Lower leg skin (tissue), 3 donors: ENCODE measurements around the gene NACC1.

Experiments used
- CTCF ChIP-seq, 3 donors: fragments of 450-650 bp; IDR thresholded peaks; one replicate each; pipeline ENCODE4 v1.5.1; 2016; ENCODE audit warnings: antibody characterized with exemption in 3 of 3, mild to moderate bottlenecking in 3 of 3, moderate library complexity in 2 of 3
- POLR2A ChIP-seq, 2 donors: fragments of 450-650 bp; IDR thresholded peaks; one replicate each; pipeline ENCODE4 v1.6.1; 2016 to 2017; ENCODE audit warnings: antibody characterized with exemption in 2 of 2, mild to moderate bottlenecking in 1 of 2, moderate library complexity in 1 of 2

- no peak for TF ChIP-seq CTCF (IDR thresholded peaks at IDR 0.05)
- no peak for TF ChIP-seq POLR2A (IDR thresholded peaks at IDR 0.05)
Measured at GRCh38 chr19:13089857-13090507, 28.1 kb upstream of the NACC1 start.
